GM18507 (cell line): ENCODE measurements around the gene SLC5A4.
"Not testable (repeated sequence)": the region's sequence is repeated elsewhere in the genome, so short reads cannot be mapped to it uniquely, and the experiment has no call there.

ENCODE experiments used
- DNase-seq: peaks from one replicate; pipeline ENCODE4 v3.0.0; 2011; ENCODE audit warnings: low read depth; ENCODE audit not compliant: insufficient read length; ENCODE audit errors: extremely low spot score
- FAIRE-seq: peaks from 2 replicates; lab custom pipeline; 2011; peaks lifted over from hg19 to GRCh38; lab: Jason Lieb, UNC

SLC5A4 gene

DNA sequence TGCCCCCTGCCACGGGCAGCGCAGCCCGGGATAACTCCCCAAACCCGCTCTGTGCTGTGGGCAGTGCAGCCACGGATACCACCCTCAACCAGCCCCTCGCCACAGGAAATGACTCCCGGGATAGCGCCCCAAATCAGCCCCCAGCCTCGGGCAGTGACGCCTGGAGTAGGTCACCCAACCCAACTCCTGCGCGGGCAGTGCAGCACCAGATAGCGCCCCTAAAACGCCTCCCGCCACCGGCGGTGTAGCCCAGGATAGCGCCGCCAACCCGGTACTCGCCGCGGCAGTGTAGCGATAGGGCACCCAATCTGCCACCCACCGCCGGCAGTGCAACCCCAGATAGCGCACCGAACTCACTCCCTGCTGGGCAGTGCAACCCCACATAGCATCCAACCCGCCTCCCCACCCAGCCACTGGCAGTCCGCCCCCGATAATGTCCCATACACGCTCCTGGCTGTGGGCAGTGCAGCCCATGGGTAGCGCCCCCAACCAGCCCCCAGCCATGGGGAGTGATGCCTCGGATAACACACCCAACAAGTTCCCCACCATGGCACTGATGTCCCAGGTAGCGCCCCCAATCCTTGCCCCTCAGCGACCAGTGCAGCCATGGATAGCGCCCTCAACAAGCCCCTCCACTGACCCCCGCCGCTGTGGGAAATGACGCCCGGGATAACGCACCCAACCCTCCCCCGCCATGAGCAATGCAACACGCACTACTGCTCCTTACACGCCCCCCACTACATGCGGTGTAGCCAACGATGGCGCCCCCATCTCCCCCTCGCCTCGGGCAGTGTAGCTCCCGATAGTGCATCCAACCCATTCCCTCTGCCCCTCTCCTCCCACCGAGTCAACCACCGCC lies 51.7 kb downstream of the SLC5A4 start:
- DNase-seq (no peak), FAIRE-seq (no peak)

DNA sequence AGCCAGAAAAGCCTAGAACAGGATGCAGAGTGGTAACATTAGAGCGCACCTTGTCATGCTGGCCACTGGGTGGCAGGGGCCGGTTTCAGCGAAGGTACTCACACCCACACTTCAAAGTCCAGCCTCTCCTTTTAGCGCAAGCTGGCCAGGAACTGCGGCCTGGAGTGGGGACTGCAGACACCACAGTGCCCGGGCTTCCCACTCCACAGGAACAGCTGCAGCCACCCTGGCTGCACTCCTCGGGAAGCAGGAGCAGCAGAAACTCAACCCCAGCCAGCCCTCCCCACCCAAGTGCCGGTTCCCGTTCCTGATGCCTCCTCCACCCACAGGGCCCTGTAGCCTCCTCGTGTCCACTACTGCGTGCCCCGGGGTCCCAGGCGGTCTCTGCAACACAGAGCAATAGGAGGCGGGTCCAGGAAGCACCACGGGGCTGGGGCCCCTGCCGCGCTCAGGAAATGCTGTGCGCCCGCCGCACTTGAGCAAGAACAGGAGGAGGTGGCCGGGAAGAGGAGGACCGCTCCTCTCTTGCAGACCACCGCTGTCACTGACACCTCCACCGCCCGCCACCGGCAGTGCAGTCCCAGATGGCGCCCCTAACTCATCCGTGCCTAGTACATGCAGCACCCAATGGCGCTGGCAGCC lies 52.5 kb downstream of the SLC5A4 start:
- FAIRE-seq (no peak), DNase-seq (no peak)

- no peak for FAIRE-seq
- no peak for DNase-seq
Observed at GRCh38 chr22:32202161-32202538, 53.0 kb downstream of the SLC5A4 start.

GRCh38 chr22:32200752-32201151 lies 54.4 kb downstream of the SLC5A4 start:
- no peak for DNase-seq

DNA sequence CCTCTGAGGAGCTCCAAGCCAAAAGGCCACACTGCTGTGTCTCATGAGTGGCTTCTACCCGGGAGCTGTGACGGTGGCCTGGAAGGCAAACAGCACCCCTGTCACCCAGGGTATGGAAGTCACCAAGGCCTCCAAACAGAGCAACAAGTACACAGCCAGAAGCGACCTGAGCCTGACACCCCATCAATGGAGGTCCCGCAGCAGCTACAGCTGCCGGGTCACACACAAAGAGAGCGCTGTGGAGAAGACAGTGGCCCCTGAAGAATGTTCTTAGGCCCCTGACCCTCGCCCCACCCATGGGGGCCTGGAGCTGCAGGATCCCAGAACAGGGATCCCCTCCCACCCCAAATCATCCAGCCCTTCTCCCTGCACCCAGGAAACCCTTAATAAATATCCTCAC lies 55.2 kb downstream of the SLC5A4 start:
- DNase-seq, result no peak
- no peak for FAIRE-seq

More at GRCh38 chr22:32200752-32201151, 54.4 kb downstream of the SLC5A4 start:
- FAIRE-seq, result no peak

DNA sequence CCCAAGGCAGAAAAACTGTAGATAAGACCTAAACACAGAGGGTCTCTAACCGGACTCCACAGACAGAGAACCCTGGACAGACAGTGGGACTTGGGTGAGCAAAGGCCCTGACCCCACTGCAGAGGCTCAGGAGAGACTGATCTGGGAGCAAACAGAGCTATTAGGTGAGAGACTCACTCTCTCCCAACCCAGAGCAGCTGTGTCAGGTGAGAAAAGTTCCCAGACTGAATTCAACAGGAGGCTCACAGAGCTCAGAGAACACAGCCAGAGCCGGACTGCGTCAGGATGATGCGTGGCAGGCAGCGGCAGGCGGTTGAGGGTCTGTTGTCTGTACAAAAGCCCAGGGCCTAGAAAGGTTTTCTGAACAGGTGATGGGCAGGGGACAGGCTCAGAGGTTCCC lies 55.8 kb downstream of the SLC5A4 start:
- DNase-seq (no peak), FAIRE-seq (no peak)

DNA sequence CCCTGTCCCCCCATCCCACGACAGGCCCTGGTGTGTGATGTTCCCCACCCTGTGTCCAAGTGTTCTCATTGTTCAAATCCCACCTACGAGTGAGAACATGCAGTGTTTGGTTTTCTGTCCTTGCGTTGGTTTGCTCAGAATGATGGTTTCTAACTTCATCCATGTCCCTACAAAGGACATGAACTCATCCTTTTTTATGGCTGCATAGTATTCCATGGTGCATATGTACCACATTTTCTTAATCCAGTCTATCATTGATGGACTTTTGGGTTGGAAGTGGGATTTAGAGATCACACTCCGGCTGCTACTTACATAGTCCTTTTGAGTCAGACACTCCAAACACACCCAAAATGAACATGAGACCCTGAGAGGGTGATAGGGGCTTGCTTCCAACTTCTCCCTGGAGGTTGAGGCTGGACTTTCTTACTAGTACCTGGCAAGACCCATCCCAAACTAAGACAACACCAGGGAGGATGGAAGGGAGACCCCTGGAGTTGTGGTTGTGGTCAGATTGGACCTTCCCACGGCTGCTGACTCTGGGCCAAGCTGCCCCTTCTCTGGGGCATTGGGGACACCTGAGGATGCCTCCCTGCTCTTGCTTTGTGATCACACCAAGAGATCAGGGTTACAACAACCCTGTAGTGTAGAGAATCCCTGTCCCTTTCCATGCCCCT lies 57.5 kb downstream of the SLC5A4 start:
- FAIRE-seq, DNase-seq: not testable (repeated sequence)

DNA sequence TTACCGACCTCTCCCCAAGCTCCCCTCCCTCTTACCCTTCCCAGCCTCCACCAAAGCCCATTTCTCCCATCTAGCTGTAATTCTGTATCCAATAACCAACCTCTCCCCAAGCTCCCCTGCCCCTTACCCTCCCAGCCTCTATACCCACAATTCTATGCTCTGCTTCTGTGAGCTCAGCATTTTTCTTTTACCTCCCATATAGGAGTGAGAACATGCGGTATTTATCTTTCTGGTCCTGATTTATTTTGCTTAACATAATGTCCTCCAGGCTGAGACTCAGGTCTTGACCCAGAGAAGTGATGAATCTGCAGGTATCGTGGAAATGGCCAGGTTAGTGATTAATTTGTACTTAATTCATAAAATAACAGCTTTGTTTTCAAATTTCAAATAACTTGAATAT lies 59.2 kb downstream of the SLC5A4 start:
- FAIRE-seq, DNase-seq: not testable (repeated sequence)

DNA sequence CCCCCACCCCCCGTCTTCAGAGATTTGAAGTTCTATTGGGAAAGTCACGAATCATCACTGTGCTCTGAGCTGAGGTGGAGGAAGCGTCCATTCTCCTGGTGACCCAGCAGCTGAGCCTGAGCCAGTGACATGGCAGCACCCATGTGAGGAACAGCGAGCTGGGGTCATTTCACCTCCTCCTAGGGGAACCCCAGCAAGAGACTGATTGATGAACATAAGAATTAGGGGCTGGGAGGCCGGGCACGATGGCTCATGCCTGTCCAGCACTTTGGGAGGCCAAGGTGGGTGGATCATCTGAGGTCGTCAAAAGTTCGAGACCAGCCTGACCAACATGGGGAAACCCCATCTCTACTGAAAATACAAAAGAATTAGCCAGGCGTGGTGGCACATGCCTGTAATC lies 61.8 kb downstream of the SLC5A4 start:
- not testable (repeated sequence) for FAIRE-seq, DNase-seq

DNA sequence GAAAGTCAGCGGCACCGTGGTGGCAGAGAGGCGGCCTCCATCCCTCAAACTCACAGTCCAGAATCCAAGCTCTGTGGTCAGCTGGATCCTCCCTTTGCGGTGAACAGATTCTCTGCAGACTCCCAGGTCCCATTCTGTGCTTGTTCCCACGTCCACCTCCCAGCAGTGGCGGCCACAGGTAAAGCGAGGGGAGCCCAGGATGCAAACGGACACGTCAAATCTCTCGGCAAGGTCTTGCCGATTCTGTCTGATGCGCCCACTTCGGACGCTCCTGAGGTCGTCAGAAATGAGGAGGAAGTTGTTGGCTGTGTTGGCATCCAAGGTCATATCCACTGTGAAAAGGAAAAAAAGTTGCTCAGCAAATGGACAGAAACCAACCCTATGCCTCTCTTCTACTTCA lies 64.1 kb downstream of the SLC5A4 start:
- FAIRE-seq, DNase-seq: not testable (repeated sequence)

- DNase-seq, result no peak
- no peak for FAIRE-seq
Observed at GRCh38 chr22:32185821-32186220, 69.3 kb downstream of the SLC5A4 start.

GRCh38 chr22:32183625-32184024 lies 71.5 kb downstream of the SLC5A4 start:
- FAIRE-seq (no peak), DNase-seq (no peak)

DNA sequence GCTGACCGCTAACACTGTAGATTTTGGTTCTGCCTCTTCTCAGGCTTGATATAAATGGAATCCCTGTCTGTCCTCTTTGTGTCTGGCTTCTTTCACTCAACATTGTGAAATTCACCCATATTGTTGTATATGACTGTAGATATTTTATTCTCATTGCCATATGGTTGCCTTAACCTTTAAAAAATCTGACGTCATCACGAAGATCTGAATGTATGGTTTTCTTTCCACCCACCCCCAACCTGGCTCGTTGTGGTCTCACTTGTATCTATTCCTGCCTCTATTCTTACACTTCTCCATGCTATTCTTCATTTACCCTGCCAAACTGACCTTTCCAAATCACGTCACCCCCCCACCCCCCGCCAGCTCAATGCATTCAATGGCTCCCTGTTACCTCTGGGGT lies 74.1 kb downstream of the SLC5A4 start:
- DNase-seq (no peak), FAIRE-seq (no peak)

DNA sequence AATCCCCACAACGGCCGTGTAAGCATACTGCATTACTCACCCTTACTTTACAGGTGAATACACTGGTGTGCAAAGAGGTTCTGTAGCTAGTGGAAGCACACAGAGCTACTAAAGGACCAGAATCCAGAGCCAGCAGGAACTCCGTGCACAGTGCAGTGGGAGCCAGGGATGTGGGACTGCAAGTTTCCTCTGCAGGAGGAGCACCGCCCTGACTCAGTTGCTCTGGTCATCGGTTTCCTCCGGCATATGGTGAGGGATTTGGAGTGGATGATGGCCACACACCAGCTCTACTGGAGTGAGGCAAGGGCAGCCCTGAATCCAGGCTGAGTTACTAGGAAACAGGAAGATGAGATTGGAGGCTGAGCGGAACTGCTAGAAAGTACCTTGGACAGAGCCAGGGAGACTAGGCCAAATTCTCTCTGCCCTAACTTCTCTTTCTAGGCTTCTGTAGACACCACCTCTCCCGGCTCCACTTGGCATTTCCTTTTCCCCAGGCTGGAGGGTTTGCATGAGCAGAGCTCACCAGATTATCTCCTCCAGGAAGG lies 77.9 kb downstream of the SLC5A4 start:
- FAIRE-seq (no peak), DNase-seq (no peak)

- no peak for DNase-seq
- no peak for FAIRE-seq
Observed at GRCh38 chr22:32175683-32176644, 79.2 kb downstream of the SLC5A4 start.

GRCh38 chr22:32175115-32175514 lies 80.0 kb downstream of the SLC5A4 start:
- FAIRE-seq (no peak), DNase-seq (no peak)
